OCI-LY3 (cell line): ENCODE results near the gene RRAD.
A peak's percentile ranks its signal among the peaks of the same experiment; 100 is the strongest.

Source experiments
- H2AFZ ChIP-seq: fragments of 200-600, 300-600 bp; shearing (Covaris generic); 2 replicates; pipeline ENCODE4 v1.6.0; 2014; ENCODE audit warnings: antibody characterized with exemption, low read depth, low read length
- H3K27ac ChIP-seq: fragments of 200-600, 300-600 bp; sonication (generic); 2 replicates; pipeline ENCODE4 v1.5.1; 2014; ENCODE audit warnings: mild to moderate bottlenecking, low read length, moderate library complexity, mixed read lengths
- H3K27me3 ChIP-seq: fragments of 200-600, 300-600 bp; sonication (generic); 2 replicates; pipeline ENCODE4 v1.6.1; 2014; ENCODE audit warnings: low read depth, low read length, mixed read lengths
- H3K36me3 ChIP-seq: fragments of 200-600, 300-600 bp; sonication (generic); replicated peaks from 2 replicates; pipeline ENCODE3; 2014; ENCODE audit warnings: low read depth, low read length, mixed read lengths
- H3K4me1 ChIP-seq: fragments of 300-600, 200-600 bp; sonication (generic); 2 replicates; pipeline ENCODE4 v1.6.1; 2014; ENCODE audit warnings: low read length, mixed read lengths
- H3K4me2 ChIP-seq: fragments of 200-600, 300-600 bp; sonication (generic); 2 replicates; pipeline ENCODE4 v1.6.1; 2014; ENCODE audit warnings: low read length, mixed read lengths
- H3K4me3 ChIP-seq: fragments of 300-600, 200-600 bp; sonication (generic); 2 replicates; pipeline ENCODE4 v1.5.1; 2014; ENCODE audit warnings: antibody characterized with exemption, mild to moderate bottlenecking, low read length, moderate library complexity
- H3K79me2 ChIP-seq: fragments of 300-600, 200-600 bp; shearing (Covaris generic); 2 replicates; pipeline ENCODE4 v1.6.1; 2014; ENCODE audit warnings: mild to moderate bottlenecking, low read length, mixed read lengths
- H3K9ac ChIP-seq: fragments of 300-600, 200-600 bp; shearing (Covaris generic); 2 replicates; pipeline ENCODE4 v1.6.0; 2014; ENCODE audit warnings: mild to moderate bottlenecking, low read length, moderate library complexity
- H3K9me3 ChIP-seq: fragments of 200-600, 300-600 bp; shearing (Covaris generic); 2 replicates; pipeline ENCODE4 v1.6.1; 2014; ENCODE audit warnings: low read length, mixed read lengths; ENCODE audit not compliant: insufficient read depth
- H4K20me1 ChIP-seq: fragments of 200-600, 300-600 bp; sonication (generic); 2 replicates; pipeline ENCODE4 v1.6.1; 2016; ENCODE audit warnings: low read length, mixed read lengths; ENCODE audit not compliant: insufficient read depth
- CTCF ChIP-seq: fragments of 200-600, 300-600 bp; sonication (generic); IDR thresholded peaks from 2 replicates; pipeline ENCODE4 v1.5.1; 2014; ENCODE audit warnings: antibody characterized with exemption, low read length, low read depth
- EZH2phosphoT487 ChIP-seq: fragments of 200-600 bp; shearing (Covaris generic); IDR thresholded peaks from 2 replicates; pipeline ENCODE4 v1.6.1; 2018; ENCODE audit warnings: antibody characterized with exemption, mixed run types, low read depth

Gene RRAD

GRCh38 chr16:66926171-66926947, 1.0 kb upstream of the RRAD start:
- no peak overlapping the region for H3K27ac ChIP-seq
- TF ChIP-seq CTCF = no peak
- no peaks in the 10 kb centered on the region for H3K79me2 ChIP-seq
- H3K9me3 ChIP-seq = no peaks in the 10 kb centered on the region
- H3K9ac ChIP-seq = no peak overlapping the region
- H3K36me3 ChIP-seq = no peaks in the 10 kb centered on the region
- H3K27me3 ChIP-seq = no peaks in the 10 kb centered on the region
- peak overlapping the region; percentile 3; the same call in 1 of the 2 replicates for H3K4me2 ChIP-seq
- no peak overlapping the region for H3K4me3 ChIP-seq
- H2AFZ ChIP-seq = no peak overlapping the region
- no peaks in the 10 kb centered on the region for H4K20me1 ChIP-seq
- peaks cover 17% of the 10 kb centered on the region for H3K4me1 ChIP-seq

- H3K9ac ChIP-seq = no peak overlapping the region
- no peaks in the 10 kb centered on the region for H4K20me1 ChIP-seq
- no peaks in the 10 kb centered on the region for H3K79me2 ChIP-seq
- H3K4me3 ChIP-seq = peak overlapping the region; percentile 48
- peaks cover 17% of the 10 kb centered on the region for H3K4me1 ChIP-seq
- no peaks in the 10 kb centered on the region for H3K36me3 ChIP-seq
- H3K27ac ChIP-seq = no peak overlapping the region
- H3K4me2 ChIP-seq = peak overlapping the region; percentile 41
- H3K27me3 ChIP-seq = no peaks in the 10 kb centered on the region
- TF ChIP-seq EZH2phosphoT487 = no peak
- no peak for TF ChIP-seq CTCF
- H2AFZ ChIP-seq = no peak overlapping the region
- H3K9me3 ChIP-seq = no peaks in the 10 kb centered on the region
Observed at GRCh38 chr16:66924527-66925321, 611 bp downstream of the RRAD start.

GRCh38 chr16:66923866-66924265, 1.5 kb downstream of the RRAD start:
- no peak overlapping the region for H3K27ac ChIP-seq
- H3K4me1 ChIP-seq = peaks cover 20% of the 10 kb centered on the region
- no peaks in the 10 kb centered on the region for H3K36me3 ChIP-seq
- H3K9me3 ChIP-seq = no peaks in the 10 kb centered on the region
- H3K4me2 ChIP-seq = no peak overlapping the region
- no peak overlapping the region for H2AFZ ChIP-seq
- no peaks in the 10 kb centered on the region for H3K27me3 ChIP-seq
- H3K4me3 ChIP-seq = no peak overlapping the region
- no peaks in the 10 kb centered on the region for H4K20me1 ChIP-seq
- no peak for TF ChIP-seq EZH2phosphoT487
- no peak for TF ChIP-seq CTCF
- no peaks in the 10 kb centered on the region for H3K79me2 ChIP-seq
- H3K9ac ChIP-seq = no peak overlapping the region

DNA sequence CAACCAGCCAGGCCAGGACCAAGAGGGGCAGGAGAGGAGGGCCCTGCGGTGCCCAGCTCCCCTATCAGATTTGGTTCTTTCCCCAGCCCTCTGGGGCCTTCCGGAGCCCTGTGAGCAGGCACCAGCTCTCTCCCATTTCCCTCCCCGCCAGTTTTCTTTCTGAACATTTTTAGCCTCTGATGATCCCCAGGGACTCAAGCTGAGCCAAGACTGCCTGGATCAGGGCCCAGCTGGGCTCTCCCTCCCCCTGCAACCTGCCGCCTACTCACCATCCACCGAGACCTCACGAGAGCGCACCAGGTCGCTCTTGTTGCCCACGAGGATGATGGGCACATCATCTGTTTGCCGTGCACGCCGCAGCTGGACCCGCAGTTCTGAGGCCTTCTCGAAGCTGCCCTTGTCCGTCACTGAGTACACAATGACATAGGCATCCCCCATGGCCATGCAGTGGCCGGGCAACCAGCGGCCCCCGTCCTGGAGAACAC, 2.0 kb downstream of the RRAD start:
- Histone ChIP-seq H3K9ac (no peak overlapping the region), H3K27me3 (no peaks in the 10 kb centered on the region), H4K20me1 (no peaks in the 10 kb centered on the region), H3K4me1 (peaks cover 20% of the 10 kb centered on the region), H3K36me3 (no peaks in the 10 kb centered on the region), H2AFZ (no peak overlapping the region), H3K4me2 (no peak overlapping the region), H3K9me3 (no peaks in the 10 kb centered on the region), H3K27ac (no peak overlapping the region), H3K4me3 (no peak overlapping the region), H3K79me2 (no peaks in the 10 kb centered on the region)
- TF ChIP-seq EZH2phosphoT487 = no peak
- TF ChIP-seq CTCF = no peak
